DND-41 (cell line): ENCODE data around the gene NUAK1.

Experiments used
- ATAC-seq: fragments of 200-7000 bp; cut with Tn5 transposase; 3 replicates; pipeline ENCODE4 v1.9.1; 2021; ENCODE audit warnings: low read depth; ENCODE audit not compliant: insufficient read depth
- DNase-seq: peaks from one replicate; pipeline ENCODE4 v3.0.0-alpha.2; 2020
- H2AFZ ChIP-seq: 2 replicates; pipeline ENCODE4 v1.6.0; 2012; ENCODE audit warnings: low read depth, low read length
- H3K27ac ChIP-seq: 2 replicates; pipeline ENCODE4 v1.5.1; 2012; ENCODE audit warnings: low read length, inconsistent platforms
- H3K27me3 ChIP-seq: fragments of 200-600 bp; sonication (generic); 2 replicates; pipeline ENCODE4 v1.6.0; 2012; ENCODE audit warnings: low read length, mild to moderate bottlenecking, inconsistent platforms; ENCODE audit not compliant: insufficient read depth, poor library complexity
- H3K36me3 ChIP-seq: 2 replicates; pipeline ENCODE4 v1.5.1; 2012; ENCODE audit warnings: low read length, inconsistent platforms; ENCODE audit not compliant: insufficient read depth
- H3K4me1 ChIP-seq: 2 replicates; pipeline ENCODE4 v1.5.1; 2012; ENCODE audit warnings: mild to moderate bottlenecking, low read length; ENCODE audit not compliant: insufficient read depth
- H3K4me2 ChIP-seq: 2 replicates; pipeline ENCODE4 v1.6.0; 2012; ENCODE audit warnings: mild to moderate bottlenecking, moderate library complexity, low read length, inconsistent platforms; ENCODE audit not compliant: insufficient read depth
- H3K4me3 ChIP-seq, 2 experiments: fragments of 200-600 bp in 1 of 2; shearing (Covaris generic) in 1 of 2; 2 replicates each; pipeline ENCODE4 v1.5.1; 2012 to 2016; ENCODE audit warnings: inconsistent platforms in 2 of 2, low read length in 2 of 2, mild to moderate bottlenecking in 2 of 2, low read depth in 1 of 2, moderate library complexity in 1 of 2
- H3K79me2 ChIP-seq: 2 replicates; pipeline ENCODE4 v1.6.0; 2012; ENCODE audit warnings: low read length, inconsistent platforms; ENCODE audit not compliant: insufficient read depth
- H3K9ac ChIP-seq: 2 replicates; pipeline ENCODE4 v1.6.0; 2012; ENCODE audit warnings: low read depth, mild to moderate bottlenecking, inconsistent platforms, low read length, moderate library complexity
- H3K9me3 ChIP-seq: 2 replicates; pipeline ENCODE4 v1.5.1; 2012; ENCODE audit warnings: low read length, moderate library complexity, mild to moderate bottlenecking, inconsistent platforms; ENCODE audit not compliant: insufficient read depth, severe bottlenecking
- H4K20me1 ChIP-seq: 2 replicates; pipeline ENCODE4 v1.6.0; 2012; ENCODE audit warnings: low read length; ENCODE audit not compliant: insufficient read depth
- EZH2 ChIP-seq: IDR thresholded peaks from 3 replicates; pipeline ENCODE4 v1.6.1; 2012; ENCODE audit warnings: borderline replicate concordance, low read depth, mild to moderate bottlenecking, moderate library complexity, low read length, inconsistent platforms; ENCODE audit not compliant: severe bottlenecking
- TF ChIP-seq, protein P1 (sequence below): IDR thresholded peaks from 2 replicates; pipeline ENCODE4 v1.5.1; 2012; ENCODE audit warnings: borderline replicate concordance, low read length, moderate library complexity, mild to moderate bottlenecking; ENCODE audit not compliant: poor library complexity, severe bottlenecking; ENCODE audit errors: extremely low read depth

NUAK1 gene

GRCh38 chr12:106044773-106045172, 94.0 kb downstream of the NUAK1 start:
- H4K20me1 ChIP-seq: no peaks in the 10 kb centered on the region
- no peak overlapping the region for H2AFZ ChIP-seq
- no peak overlapping the region for H3K4me3 ChIP-seq
- H3K4me1 ChIP-seq: no peaks in the 10 kb centered on the region
- H3K9ac ChIP-seq: no peak overlapping the region
- no peaks in the 10 kb centered on the region for H3K36me3 ChIP-seq
- ATAC-seq (no peak), DNase-seq (no peak)
- no peaks in the 10 kb centered on the region for H3K79me2 ChIP-seq
- no peak overlapping the region for H3K4me2 ChIP-seq
- peaks cover 10% of the 10 kb centered on the region for H3K27me3 ChIP-seq
- H3K27ac ChIP-seq: no peak overlapping the region
- H3K9me3 ChIP-seq: no peaks in the 10 kb centered on the region
- TF ChIP-seq EZH2: no peak
- TF ChIP-seq, protein P1, sequence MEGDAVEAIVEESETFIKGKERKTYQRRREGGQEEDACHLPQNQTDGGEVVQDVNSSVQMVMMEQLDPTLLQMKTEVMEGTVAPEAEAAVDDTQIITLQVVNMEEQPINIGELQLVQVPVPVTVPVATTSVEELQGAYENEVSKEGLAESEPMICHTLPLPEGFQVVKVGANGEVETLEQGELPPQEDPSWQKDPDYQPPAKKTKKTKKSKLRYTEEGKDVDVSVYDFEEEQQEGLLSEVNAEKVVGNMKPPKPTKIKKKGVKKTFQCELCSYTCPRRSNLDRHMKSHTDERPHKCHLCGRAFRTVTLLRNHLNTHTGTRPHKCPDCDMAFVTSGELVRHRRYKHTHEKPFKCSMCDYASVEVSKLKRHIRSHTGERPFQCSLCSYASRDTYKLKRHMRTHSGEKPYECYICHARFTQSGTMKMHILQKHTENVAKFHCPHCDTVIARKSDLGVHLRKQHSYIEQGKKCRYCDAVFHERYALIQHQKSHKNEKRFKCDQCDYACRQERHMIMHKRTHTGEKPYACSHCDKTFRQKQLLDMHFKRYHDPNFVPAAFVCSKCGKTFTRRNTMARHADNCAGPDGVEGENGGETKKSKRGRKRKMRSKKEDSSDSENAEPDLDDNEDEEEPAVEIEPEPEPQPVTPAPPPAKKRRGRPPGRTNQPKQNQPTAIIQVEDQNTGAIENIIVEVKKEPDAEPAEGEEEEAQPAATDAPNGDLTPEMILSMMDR: no peak

DNA sequence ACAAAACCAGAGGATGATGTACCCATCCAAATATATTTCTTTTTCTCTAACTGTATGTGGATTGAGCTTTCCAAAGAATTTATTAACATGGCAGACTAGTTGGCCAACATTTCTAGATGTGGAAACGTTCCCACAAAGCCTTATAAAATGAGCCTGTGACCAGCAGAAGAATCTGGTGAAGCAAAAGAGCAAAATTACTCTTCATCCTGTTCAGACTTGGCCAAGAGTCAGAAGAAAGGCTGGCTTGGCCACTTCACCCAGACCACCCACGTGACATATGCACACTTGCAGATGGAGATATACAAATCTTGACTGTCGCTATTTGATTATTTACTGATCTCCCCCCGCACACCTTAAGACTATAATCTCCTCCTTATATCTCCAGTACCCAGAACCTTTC, 96.7 kb downstream of the NUAK1 start:
- Histone ChIP-seq H3K27me3 (no peaks in the 10 kb centered on the region), H4K20me1 (no peaks in the 10 kb centered on the region), H3K27ac (no peak overlapping the region), H3K79me2 (no peaks in the 10 kb centered on the region), H3K4me3 (no peak overlapping the region), H3K9ac (no peak overlapping the region), H2AFZ (no peak overlapping the region), H3K36me3 (no peaks in the 10 kb centered on the region), H3K4me1 (no peaks in the 10 kb centered on the region), H3K4me2 (no peak overlapping the region), H3K9me3 (no peaks in the 10 kb centered on the region)
- no peak for ATAC-seq
- TF ChIP-seq EZH2: no peak
- TF ChIP-seq, protein P1: no peak
- no peak for DNase-seq

DNA sequence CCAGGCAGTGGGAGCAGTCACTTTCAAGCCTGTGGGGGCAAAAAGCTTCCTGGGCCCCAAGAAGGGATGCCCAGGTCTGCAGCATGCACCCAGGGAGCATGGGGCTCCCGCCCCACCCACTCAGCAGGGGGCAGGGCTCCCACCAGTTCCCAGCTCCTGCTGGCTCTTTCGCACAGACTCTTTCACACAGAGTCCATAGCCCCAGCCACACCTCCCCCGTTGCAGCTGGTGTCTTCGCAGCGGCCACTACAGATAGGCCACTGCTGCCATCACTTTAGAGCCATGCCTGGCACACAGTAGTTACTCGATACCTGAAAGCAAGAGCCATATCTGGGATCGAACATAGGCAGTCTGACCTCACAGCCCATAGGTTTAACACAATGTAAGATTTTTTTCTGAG, 98.2 kb downstream of the NUAK1 start:
- H3K9ac ChIP-seq: no peak overlapping the region
- ATAC-seq: no peak

More for the DNA sequence above, 98.2 kb downstream of the NUAK1 start:
- Histone ChIP-seq H3K4me3 (no peak overlapping the region), H4K20me1 (no peaks in the 10 kb centered on the region), H3K27me3 (no peaks in the 10 kb centered on the region), H3K27ac (no peak overlapping the region), H2AFZ (no peak overlapping the region), H3K79me2 (no peaks in the 10 kb centered on the region), H3K36me3 (no peaks in the 10 kb centered on the region), H3K4me1 (no peaks in the 10 kb centered on the region), H3K9me3 (no peaks in the 10 kb centered on the region), H3K4me2 (no peak overlapping the region)
- no peak for DNase-seq
- no peak for TF ChIP-seq EZH2
- TF ChIP-seq, protein P1: no peak
